Measurements from ENCODE around the gene LRRC4C. TPM values are rescaled to one million over a fixed set of nuclear protein-coding genes. Genes with fewer than 3 reads are reported as not detected.

The LRRC4C gene
- total and polyA plus RNA-seq, 10 of the 15 experiments (the other 5 are each of a cell fraction or from before 2014, with no cell fraction given), result 1.5 TPM; not detected in 9

GRCh38 chr11:41113160-41113559 lies 346.3 kb downstream of the LRRC4C start (continued):
- TF ChIP-seq SUPT20H (IDR thresholded peaks at IDR 0.05; ENCODE audit: borderline replicate concordance, control insufficient read depth, low read depth, low read length), result no peak
- TF ChIP-seq ZNF384 (IDR thresholded peaks at IDR 0.05; ENCODE audit: borderline replicate concordance, low read depth, low read length), result no peak
- TF ChIP-seq CEBPB (IDR thresholded peaks at IDR 0.05; ENCODE audit: borderline replicate concordance in 1 of 2, low read depth in 2 of 2, low read length in 2 of 2), result no peak
- no peak for TF ChIP-seq ZBTB11 (CRISPR knock-in tag; IDR thresholded peaks at IDR 0.05)
- no peak for TF ChIP-seq ESRRA (IDR thresholded peaks at IDR 0.05; ENCODE audit: low read length)

- Histone ChIP-seq H3K79me2 (ENCODE audit: control insufficient read depth, insufficient read depth, low read length) (no peaks in the 10 kb centered on the region), H3K27ac (ENCODE audit: control insufficient read depth, insufficient read depth) (no peak overlapping the region), H3K9me3 (replicated peaks; ENCODE audit: control insufficient read depth, insufficient read depth, low read length) (no peaks in the 10 kb centered on the region), H3K4me2 (ENCODE audit: control insufficient read depth, insufficient read depth) (no peak overlapping the region), H3K4me3 (no peak overlapping the region), H2AFZ (ENCODE audit: control insufficient read depth, low read depth, low read length) (no peak overlapping the region), H3K9ac (ENCODE audit: control insufficient read depth, insufficient read depth, low read length) (no peak overlapping the region), H3K36me3 (ENCODE audit: control insufficient read depth in 2 of 2, insufficient read depth in 2 of 2, low read length in 1 of 2) (no peaks in the 10 kb centered on the region), H3K4me1 (ENCODE audit: control insufficient read depth, insufficient read depth, low read length) (no peaks in the 10 kb centered on the region), H3K27me3 (replicated peaks in 1 of 2; ENCODE audit: control insufficient read depth in 2 of 2, insufficient read depth in 2 of 2, low read length in 1 of 2) (no peaks in the 10 kb centered on the region), H4K20me1 (ENCODE audit: control insufficient read depth, insufficient read depth) (no peaks in the 10 kb centered on the region)
- no TSS peak for BruUV-seq (replicated peaks)
- ChIA-PET RAD21 (ENCODE audit: unreplicated experiment) (interaction anchor here (1.0 kb wide), 1 partner anchor 8 kb away, joined by 3 read pairs; no protein-coding TSS in a partner anchor), CTCF (no interaction called here), POLR2A (no interaction called here), SMC1A (ENCODE audit: uncharacterized antibody, unreplicated experiment) (interaction anchor here (0.6 kb wide), 1 partner anchor 303 kb away, joined by 3 read pairs; no protein-coding TSS in a partner anchor)
- FAIRE-seq (no peak), DNase-seq (ENCODE audit: low read depth, low spot score) (no peak), ATAC-seq (no peak)
- TF ChIP-seq RAD51 (IDR thresholded peaks at IDR 0.05) (peak; percentile 41; the same call in 1 of the 2 replicates), GABPA (IDR thresholded peaks at IDR 0.05; ENCODE audit: low read depth) (no peak), BACH1 (IDR thresholded peaks at IDR 0.05; ENCODE audit: borderline replicate concordance) (no peak)
- WGBS (ENCODE audit: insufficient coverage, insufficient replicate concordance, low lambda C conversion rate, missing lambda C conversion rate), result 24% methylated on average over 4 of the region's 4 CpGs
- intact Hi-C loops (cut with micrococcal nuclease; ENCODE audit: unreplicated experiment) (no loop called here), in situ Hi-C loops (cut with MboI) (no loop called here)
Observed at GRCh38 chr11:41110527-41110926, 348.9 kb downstream of the LRRC4C start.
